GM18873 (cell line): ENCODE results near the gene SMG1.
A peak's percentile ranks its signal among the peaks of the same experiment; 100 is the strongest.
"Not testable (repeated sequence)": the region's sequence is repeated elsewhere in the genome, so short reads cannot be mapped to it uniquely, and the experiment has no call there.

Experiments
- ATAC-seq: cut with Tn5 transposase; IDR thresholded peaks from one replicate; pipeline ENCODE4 v1.9.1; 2021; ENCODE audit warnings: mild to moderate bottlenecking, moderate library complexity, moderate number of reproducible peaks; ENCODE audit not compliant: unreplicated experiment, low FRiP score

Gene SMG1

DNA sequence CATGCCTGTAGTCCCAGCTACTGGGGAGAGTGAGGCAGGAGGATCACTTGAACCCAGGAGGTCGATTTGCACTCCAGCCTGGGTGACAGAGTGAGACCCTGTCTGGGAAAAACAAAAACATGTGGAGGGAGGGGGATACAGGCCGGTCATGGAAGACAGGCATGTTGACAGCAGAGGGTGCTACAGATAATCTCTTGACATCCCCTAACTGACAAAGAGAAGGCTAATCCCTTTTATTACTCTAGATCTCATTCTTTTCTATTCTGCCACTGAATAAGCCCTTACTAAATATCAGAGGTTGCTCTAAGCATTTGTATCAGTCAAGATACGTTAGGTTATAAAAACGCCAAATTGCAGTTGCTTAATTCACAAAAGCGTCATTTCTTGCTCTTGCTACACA is 149.9 kb downstream of the SMG1 start:
- ATAC-seq: not testable (repeated sequence)

DNA sequence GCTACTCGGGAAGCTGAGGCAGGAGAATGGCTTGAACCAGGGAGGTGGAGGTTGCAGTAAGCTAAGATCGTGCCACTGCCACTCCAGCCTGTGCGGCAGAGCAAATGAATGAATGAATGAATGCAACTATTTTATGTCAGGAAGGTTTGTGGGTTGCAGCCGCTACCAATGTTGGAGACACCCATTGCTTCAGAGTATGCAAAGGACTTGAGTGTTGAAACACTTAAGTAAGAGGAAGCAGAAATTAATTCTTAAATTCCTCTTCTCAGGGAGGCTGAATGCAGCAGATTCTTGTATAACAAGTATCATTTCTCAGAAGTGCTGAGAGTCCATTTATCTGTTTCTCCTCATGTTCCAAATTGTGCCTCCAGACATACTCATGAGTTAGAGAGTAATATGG is 151.6 kb downstream of the SMG1 start:
- not testable (repeated sequence) for ATAC-seq

DNA sequence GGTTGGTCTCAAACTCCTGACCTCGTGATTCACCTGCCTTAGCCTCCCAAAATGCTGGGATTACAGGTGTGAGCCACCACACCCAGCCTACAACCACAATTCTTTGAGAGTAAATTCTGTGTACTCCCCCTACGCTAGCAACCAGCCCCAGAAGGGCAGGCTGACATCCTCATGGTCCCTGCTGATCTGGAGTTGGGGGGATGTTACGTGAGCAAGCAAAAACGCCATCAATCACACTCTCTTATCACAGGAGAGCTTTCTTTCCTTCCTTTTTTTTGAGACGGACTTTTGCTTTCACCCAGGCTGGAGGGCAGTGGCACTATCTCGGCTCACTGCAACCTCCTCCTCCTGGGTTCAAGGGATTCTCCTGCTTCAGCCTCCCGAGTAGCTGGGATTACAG is 154.0 kb downstream of the SMG1 start:
- ATAC-seq: not testable (repeated sequence)

DNA sequence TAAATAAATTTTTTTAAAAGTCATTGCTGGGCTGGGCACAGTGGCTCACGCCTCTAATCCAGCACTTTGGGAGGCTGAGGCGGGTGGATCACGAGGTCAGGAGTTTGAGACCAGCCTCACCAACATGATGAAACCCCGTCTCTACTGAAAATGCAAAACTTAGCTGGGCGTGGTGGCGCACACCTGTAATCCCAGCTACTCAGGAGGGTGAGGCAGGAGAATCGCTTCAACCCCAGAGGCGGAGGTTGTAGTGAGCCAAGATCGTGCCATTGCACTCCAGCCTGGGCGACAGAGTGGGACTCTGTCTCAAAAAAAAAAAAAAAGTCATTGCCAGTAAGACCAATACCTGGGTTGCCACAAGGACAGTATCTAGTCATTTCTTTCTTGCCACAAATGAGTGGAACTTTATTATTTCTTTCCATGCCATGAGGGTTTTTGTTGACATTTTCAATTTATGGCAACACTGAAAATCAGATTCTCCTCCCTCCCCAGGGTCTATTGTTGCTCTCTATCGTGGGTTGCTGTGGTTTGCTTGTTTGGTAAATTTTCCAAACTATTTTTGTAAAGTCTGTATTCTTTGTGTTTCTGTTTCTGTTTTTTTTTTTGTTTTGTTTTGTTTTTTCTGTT is 155.8 kb downstream of the SMG1 start:
- not testable (repeated sequence) for ATAC-seq

DNA sequence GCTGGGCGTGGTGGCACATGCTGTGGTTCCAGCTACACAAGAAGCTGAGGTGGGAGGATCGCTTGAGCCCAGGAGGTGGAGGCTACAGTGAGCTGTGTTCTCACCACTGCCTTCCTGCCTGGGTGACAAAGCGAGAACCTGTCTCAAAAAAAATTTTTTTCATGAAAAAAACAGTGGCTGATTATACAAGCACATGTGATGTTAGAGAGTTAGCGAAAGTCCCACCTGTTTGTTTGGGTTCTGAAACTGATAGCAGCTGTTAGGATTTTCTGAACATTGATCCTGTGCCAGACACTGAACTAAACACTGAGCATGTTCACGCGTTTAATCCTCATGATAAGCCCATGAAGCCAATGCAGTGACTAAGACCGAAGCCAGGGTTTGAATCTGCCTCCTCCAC is 159.0 kb downstream of the SMG1 start:
- ATAC-seq: peak; percentile 50

DNA sequence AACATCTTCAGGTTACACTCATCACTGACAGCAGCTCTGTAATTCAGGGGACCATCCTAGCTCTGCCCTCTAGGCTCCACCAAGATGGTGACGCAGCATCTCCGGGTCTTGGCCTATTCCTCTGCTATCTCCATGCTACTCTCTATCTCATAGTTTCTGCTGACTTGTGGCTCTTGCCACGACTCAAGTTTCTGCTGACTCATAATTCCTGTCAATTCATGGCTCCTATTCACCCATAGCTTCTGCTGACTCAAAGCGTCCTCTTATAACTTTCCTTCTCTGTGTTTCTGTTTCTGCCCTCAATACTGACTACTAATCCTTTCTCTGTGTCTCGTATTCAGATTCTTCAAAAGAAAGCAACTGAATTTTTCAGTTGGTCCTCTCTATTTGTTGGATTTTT is 163.5 kb downstream of the SMG1 start:
- ATAC-seq: not testable (repeated sequence)

DNA sequence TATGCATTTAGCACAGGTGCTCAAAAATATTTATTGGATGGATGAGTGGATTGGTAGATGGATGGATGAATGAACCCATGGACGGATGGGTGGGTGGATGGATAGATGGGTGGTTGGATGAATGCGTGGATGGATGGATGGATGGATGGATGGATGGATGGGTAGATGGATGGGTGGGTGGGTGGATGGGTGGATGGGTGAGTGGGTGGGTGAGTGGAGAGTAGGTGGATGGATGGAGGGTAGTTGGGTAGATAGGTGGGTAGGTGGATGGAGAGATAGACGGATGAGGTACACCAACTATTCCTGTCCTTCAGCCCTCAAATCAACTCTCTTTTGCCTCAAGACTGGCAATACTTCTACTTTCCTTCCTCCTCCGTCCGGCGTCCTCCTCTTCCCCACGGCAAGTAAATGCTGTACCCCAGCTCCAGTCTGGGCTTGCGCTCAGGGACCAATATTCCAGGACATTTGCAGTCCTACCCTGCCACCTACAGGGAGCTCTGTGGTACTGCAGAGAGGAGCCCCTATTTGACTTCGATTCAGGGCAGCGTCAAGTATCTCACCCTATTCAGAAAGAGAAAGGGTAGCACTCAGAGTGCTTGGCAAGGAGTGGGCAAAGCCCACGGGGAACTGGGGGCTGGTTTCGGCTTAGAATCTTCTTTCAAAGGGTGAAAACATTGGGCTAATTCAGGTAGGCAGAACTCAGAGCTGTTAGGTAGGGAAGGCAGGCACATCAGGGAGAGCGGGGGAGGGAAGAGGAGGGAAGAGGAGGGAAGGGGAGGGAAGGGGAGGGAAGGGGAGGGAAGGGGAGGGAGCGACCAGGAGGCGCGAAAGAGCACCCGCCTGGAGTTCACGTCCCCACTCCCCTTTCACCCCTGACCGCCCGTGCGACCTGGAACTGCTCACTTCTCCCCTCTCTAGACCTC is 166.3 kb downstream of the SMG1 start:
- not testable (repeated sequence) for ATAC-seq

DNA sequence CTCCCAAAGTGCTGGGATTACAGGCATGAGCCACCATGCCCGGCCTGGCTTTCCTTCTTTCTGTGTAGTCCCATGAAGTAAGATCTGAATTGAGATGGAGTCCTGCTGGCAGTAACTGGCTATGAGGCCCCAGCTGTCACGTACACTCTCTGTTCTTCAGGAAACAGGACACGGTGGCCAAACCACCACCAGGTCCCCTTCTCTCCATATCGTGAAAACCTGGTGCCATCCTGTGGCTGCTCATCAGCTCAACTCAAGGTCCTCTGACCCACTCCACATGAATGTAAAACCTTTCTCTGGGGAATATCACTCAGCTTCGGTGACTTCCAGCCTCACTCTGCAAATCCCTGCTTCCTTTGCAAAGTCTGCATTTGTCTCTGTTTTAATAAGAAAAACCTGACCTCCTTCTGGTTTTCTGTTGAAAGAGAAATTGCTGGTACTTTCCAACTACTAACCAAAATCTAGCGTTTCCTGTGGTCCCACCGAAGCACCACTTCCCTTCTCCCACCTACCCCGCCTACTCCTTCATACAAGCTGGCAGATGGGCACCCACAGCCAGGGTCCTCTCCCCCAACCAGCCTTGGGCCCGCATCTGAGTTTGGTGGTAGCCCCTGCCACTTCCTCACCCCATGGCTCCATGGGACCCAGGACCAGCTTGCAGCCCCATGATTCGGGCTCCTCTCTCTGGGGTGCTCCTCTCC is 168.1 kb downstream of the SMG1 start:
- not testable (repeated sequence) for ATAC-seq

DNA sequence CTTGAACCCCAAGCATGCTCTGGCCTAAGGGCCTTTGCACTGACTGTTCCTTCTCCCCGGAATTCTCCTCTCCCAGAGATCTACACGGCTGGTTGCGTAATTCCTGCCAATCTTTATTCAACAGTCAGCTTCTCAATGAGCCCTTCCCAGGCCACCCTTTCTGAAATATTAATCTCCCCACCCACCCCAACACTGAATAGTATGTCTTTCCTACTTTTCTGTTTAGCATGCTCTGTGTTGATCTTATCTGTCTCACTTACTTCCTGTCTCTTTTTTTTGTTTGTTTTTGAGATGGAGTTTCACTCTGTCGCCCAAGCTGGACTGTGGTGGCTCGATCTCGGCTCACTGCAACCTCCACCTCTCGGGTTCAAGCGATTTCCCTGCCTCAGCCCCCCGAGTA is 169.6 kb downstream of the SMG1 start:
- ATAC-seq: not testable (repeated sequence)
